Activated CD8-positive, alpha-beta T cell treated with anti-CD3 and anti-CD28 coated beads for 36 hours (primary cell): Measurements from ENCODE around the gene SPSB4. TPM values are rescaled to one million over a fixed set of nuclear protein-coding genes. Genes with fewer than 3 reads are reported as not detected.

Experiments used
- ATAC-seq: fragments of 200-7000 bp; cut with Tn5 transposase; one replicate; pipeline ENCODE4 v1.10.0; 2021; ENCODE audit warnings: mild to moderate bottlenecking, moderate library complexity
- CTCF ChIA-PET: fragments of 350-600 bp; sonication (Branson Sonifier 250); formaldehyde crosslinking; loops from one replicate; lab custom pipeline; 2021; ENCODE audit warnings: antibody characterized with exemption; lab: Charles Lee
- POLR2A ChIA-PET: fragments of 350-600 bp; sonication (Branson Sonifier 250); formaldehyde crosslinking; loops from one replicate; lab custom pipeline; 2021; ENCODE audit warnings: antibody characterized with exemption; lab: Charles Lee
- DNase-seq: peaks from one replicate; pipeline ENCODE4 v3.0.0-alpha.2; 2020
- H3K27ac Mint-ChIP-seq: one replicate; pipeline ENCODE4 v1.8.0; 2021; ENCODE audit warnings: mild to moderate bottlenecking, mixed read lengths
- H3K27me3 Mint-ChIP-seq: one replicate; pipeline ENCODE4 v1.8.0; 2021; ENCODE audit warnings: mixed read lengths
- H3K36me3 Mint-ChIP-seq: one replicate; pipeline ENCODE4 v1.8.0; 2021; ENCODE audit warnings: low read depth, mixed read lengths
- H3K4me1 Mint-ChIP-seq: one replicate; pipeline ENCODE4 v1.8.0; 2021; ENCODE audit warnings: low read depth, mixed read lengths
- H3K4me3 Mint-ChIP-seq: one replicate; pipeline ENCODE4 v1.8.0; 2021; ENCODE audit warnings: mild to moderate bottlenecking, moderate library complexity, mixed read lengths
- H3K9me3 Mint-ChIP-seq: one replicate; pipeline ENCODE4 v1.8.0; 2021; ENCODE audit warnings: mixed read lengths
- intact Hi-C: fragments of 100-400 bp; cut with micrococcal nuclease; formaldehyde crosslinking; loops from one replicate; pipeline ENCODE4 v1.10.0; 2022
- total RNA-seq, 2 experiments: library from RNA; stranded (reverse); gene quantifications; one replicate each; pipeline ENCODE4 v1.2.3, GENCODE V29; 2021
- TF ChIP-seq, protein P1 (sequence below): fragments of 200-600 bp; IDR thresholded peaks from one replicate; pipeline ENCODE4 v1.8.0; 2022; ENCODE audit warnings: antibody characterized with exemption, mild to moderate bottlenecking

The SPSB4 gene
- total RNA-seq, 2 experiments from 2014 or later, result not detected

DNA sequence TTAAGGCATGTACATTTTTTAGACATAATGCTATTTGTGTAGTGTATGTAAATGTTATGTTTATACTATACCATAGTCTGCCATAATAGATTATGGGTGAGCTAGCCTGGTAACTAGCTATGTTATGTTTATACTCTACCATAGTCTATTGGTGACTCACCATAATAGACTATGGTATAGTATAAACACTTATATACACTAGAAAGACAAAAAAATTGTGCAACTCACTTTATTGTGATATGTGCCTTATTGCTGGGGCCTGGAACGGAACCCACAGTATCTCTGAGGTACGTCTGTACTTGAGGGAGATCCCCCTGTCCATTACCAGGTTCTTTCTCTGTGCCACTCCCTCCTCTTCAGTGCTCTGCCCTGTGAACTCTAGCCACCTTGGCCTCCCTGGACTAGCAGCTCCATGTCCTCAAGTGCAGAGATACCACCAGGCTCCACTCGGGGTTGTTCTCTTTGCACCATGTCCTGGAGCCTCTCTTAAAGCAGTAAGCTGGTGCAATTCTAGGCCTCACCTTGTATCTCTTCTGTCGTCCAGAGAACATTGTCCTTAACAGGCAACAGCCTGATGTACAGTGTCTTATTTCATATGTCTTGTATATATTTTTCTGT is 119.6 kb downstream of the SPSB4 start:
- ATAC-seq, result no peak
- intact Hi-C loops, result no loop called here
- CTCF ChIA-PET, result interaction anchor here (1.4 kb wide), 1 partner anchor 21 kb away, joined by 5 read pairs; no protein-coding TSS in a partner anchor
- POLR2A ChIA-PET, result no interaction called here
- Mint-ChIP-seq H3K27me3 (peaks cover 4% of the 10 kb centered on the region), H3K9me3 (peaks cover 5% of the 10 kb centered on the region), H3K4me3 (no peak overlapping the region), H3K27ac (no peak overlapping the region), H3K36me3 (no peaks in the 10 kb centered on the region), H3K4me1 (no peaks in the 10 kb centered on the region)
- TF ChIP-seq, protein P1, sequence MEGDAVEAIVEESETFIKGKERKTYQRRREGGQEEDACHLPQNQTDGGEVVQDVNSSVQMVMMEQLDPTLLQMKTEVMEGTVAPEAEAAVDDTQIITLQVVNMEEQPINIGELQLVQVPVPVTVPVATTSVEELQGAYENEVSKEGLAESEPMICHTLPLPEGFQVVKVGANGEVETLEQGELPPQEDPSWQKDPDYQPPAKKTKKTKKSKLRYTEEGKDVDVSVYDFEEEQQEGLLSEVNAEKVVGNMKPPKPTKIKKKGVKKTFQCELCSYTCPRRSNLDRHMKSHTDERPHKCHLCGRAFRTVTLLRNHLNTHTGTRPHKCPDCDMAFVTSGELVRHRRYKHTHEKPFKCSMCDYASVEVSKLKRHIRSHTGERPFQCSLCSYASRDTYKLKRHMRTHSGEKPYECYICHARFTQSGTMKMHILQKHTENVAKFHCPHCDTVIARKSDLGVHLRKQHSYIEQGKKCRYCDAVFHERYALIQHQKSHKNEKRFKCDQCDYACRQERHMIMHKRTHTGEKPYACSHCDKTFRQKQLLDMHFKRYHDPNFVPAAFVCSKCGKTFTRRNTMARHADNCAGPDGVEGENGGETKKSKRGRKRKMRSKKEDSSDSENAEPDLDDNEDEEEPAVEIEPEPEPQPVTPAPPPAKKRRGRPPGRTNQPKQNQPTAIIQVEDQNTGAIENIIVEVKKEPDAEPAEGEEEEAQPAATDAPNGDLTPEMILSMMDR, result no peak
- DNase-seq, result no peak

DNA sequence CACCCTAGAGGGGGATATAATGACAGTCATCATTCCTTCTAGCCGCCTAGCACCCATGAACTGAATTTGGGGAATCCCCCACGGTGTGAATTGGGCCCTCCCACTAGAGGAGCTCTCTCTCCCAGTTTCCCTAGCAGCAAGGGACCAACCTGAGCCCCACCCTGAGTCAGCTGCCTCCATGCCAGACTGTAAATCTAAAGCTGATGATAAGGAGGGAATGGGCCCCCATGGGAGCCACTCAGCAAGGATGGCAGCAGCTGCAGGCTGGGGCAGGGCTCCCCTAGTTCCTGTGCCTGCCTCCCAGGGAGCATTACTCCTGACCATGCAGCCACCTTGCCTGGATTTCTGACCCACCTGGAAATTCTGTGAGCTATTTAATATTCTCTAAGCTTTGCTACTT is 123.5 kb downstream of the SPSB4 start:
- Mint-ChIP-seq H3K4me3 (no peak overlapping the region), H3K27me3 (no peaks in the 10 kb centered on the region), H3K4me1 (no peaks in the 10 kb centered on the region), H3K36me3 (no peaks in the 10 kb centered on the region), H3K9me3 (no peaks in the 10 kb centered on the region), H3K27ac (no peak overlapping the region)
- intact Hi-C loops, result no loop called here
- DNase-seq (no peak), ATAC-seq (no peak)
- POLR2A ChIA-PET, result no interaction called here
- CTCF ChIA-PET, result interaction anchor here (1.3 kb wide), 1 partner anchor 17 kb away, joined by 6 read pairs; no protein-coding TSS in a partner anchor
- TF ChIP-seq, protein P1, result no peak

DNA sequence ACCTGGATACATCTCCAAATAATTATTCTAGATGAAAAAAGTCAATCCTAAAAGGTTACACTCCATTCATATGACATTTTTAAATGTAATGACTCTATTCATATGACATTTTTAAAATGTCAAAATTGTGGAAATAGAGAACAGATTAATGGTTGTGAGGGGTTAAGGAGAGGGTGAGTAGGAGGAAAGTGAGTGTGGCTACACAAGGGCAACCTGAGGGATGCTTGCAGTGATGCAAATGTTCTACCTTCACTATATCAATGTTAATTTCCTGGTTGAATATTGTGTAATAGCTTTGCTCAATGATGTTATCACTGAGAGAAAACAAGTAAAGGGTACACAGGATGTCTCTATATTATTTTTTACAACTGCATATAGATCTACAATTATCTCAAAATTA is 125.6 kb downstream of the SPSB4 start:
- ATAC-seq (no peak), DNase-seq (no peak)
- TF ChIP-seq, protein P1, result no peak
- no peak overlapping the region for H3K27ac Mint-ChIP-seq
- H3K9me3 Mint-ChIP-seq, result peaks cover 8% of the 10 kb centered on the region
- H3K4me1 Mint-ChIP-seq, result no peaks in the 10 kb centered on the region
- ChIA-PET POLR2A (interaction anchor here (0.5 to 1.0 kb wide), 2 partner anchors 115 to 188 kb away, joined by 3 to 4 read pairs; no protein-coding TSS in a partner anchor), CTCF (no interaction called here)
- H3K27me3 Mint-ChIP-seq, result no peaks in the 10 kb centered on the region
- H3K36me3 Mint-ChIP-seq, result no peaks in the 10 kb centered on the region
- intact Hi-C loops, result no loop called here
- no peak overlapping the region for H3K4me3 Mint-ChIP-seq

DNA sequence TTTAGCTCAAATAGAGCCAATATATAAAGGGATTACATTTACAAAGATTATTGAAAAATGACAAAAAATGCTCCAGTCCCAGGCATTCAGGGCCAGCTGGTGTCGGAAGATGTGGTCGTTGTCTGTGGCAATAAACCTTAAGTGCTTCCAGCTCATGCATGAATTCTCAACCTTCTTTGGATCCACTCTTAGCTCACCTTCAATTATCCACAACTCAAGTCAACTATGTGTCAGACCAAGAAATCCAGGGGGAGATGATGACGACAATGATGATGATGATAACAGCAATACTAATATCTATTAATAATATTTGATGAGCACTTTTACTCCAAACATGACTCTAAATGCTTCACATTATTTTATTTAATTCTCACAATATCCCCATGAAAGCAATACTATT is 126.9 kb downstream of the SPSB4 start:
- no peaks in the 10 kb centered on the region for H3K4me1 Mint-ChIP-seq
- ChIA-PET CTCF (no interaction called here), POLR2A (no interaction called here)
- DNase-seq, result no peak
- no peak for ATAC-seq
- TF ChIP-seq, protein P1, result no peak
- H3K4me3 Mint-ChIP-seq, result no peak overlapping the region
- H3K27me3 Mint-ChIP-seq, result no peaks in the 10 kb centered on the region
- H3K27ac Mint-ChIP-seq, result no peak overlapping the region
- H3K36me3 Mint-ChIP-seq, result no peaks in the 10 kb centered on the region
- intact Hi-C loops, result no loop called here
- H3K9me3 Mint-ChIP-seq, result peaks cover 8% of the 10 kb centered on the region

DNA sequence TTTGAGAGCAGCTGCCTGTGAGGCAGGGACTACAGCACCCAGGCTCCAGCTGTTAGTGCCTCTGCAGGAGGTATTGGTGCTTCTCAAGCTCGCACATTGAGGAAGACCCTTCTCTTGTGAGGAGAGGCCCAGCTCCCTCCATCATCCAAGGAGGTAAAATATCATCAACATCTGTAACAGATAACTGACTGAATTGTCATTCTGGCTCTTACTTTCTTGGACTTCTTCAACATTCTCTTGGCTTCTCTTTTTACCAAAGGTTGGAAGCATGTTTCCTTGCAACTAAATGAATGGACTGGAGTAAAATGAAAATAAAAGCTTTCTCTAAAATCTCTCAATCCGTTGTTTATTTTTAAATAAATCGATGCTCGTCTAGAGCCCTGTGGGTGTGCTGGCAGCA is 127.4 kb downstream of the SPSB4 start:
- no peaks in the 10 kb centered on the region for H3K36me3 Mint-ChIP-seq
- H3K4me3 Mint-ChIP-seq, result no peak overlapping the region
- H3K9me3 Mint-ChIP-seq, result peaks cover 8% of the 10 kb centered on the region
- ATAC-seq, result no peak
- POLR2A ChIA-PET, result no interaction called here
- H3K27me3 Mint-ChIP-seq, result no peaks in the 10 kb centered on the region
- H3K27ac Mint-ChIP-seq, result no peak overlapping the region
- no peak for DNase-seq
- CTCF ChIA-PET, result interaction anchor here (1.4 to 1.7 kb wide), 2 partner anchors 12 to 13 kb away, joined by 4 to 6 read pairs; no protein-coding TSS in a partner anchor
- TF ChIP-seq, protein P1, result no peak
- H3K4me1 Mint-ChIP-seq, result no peaks in the 10 kb centered on the region
- intact Hi-C loops, result no loop called here
